ENCODE results near the gene ANKRD44. TPM values are rescaled to one million over a fixed set of nuclear protein-coding genes. Genes with fewer than 3 reads are reported as not detected.

Gene ANKRD44
- total RNA-seq, 1 donor from 2014 or later = 21.4 TPM

DNA sequence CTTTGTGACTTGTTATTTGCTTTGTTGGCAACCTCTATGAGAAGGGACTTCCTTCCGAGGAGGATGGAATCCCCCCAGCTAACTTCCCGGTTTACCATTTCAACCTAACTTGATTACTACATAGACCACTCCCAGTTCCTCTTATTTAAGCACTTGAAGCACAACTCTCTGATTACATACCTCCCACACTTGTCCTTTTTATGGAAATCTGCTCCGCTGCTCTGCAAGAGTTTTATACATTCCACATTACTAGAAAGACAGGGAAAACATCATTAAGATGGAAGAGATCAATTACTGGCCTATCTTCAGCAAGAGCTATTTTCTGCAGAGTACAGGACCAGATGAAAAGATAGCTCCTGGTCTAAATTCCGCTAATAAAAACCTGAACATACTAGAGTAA, 224.1 kb downstream of the ANKRD44 start:
- peaks cover 5% of the 10 kb centered on the region for H3K36me3 Mint-ChIP-seq (ENCODE audit: low read depth)
- no peak overlapping the region for H3K27ac Mint-ChIP-seq (ENCODE audit: unreplicated experiment)
- H3K27me3 Mint-ChIP-seq (ENCODE audit: low read depth) = no peaks in the 10 kb centered on the region
- no peak for DNase-seq (ENCODE audit: low spot score)
- H3K4me1 Mint-ChIP-seq (ENCODE audit: low read depth) = peaks cover 8% of the 10 kb centered on the region
- no peaks in the 10 kb centered on the region for H3K9me3 Mint-ChIP-seq (ENCODE audit: low read depth)
- H3K4me3 Mint-ChIP-seq (ENCODE audit: unreplicated experiment) = no peak overlapping the region
- TF ChIP-seq CTCF (IDR thresholded peaks at IDR 0.05) = no peak

DNA sequence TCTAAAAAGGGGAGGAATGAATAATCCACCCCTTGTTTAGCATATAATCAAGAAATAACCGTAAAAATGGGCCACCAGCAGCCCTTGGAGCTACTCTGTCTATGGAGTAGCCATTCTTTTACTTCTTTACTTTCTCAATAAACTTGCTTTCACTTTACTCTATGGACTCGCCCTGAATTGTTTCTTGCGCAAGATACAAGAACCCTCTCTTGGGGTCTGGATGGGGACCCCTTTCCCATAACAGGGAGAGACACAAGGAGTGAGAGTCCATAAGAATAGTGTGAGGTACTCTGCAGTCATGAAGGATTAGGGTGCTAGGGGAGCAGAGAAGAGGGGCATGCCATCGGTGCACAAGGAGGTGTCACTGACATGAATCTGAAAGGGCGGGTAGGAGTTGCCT, 224.9 kb downstream of the ANKRD44 start:
- no peak for DNase-seq (ENCODE audit: low spot score)
- H3K27me3 Mint-ChIP-seq (ENCODE audit: low read depth) = no peaks in the 10 kb centered on the region
- peaks cover 5% of the 10 kb centered on the region for H3K36me3 Mint-ChIP-seq (ENCODE audit: low read depth)
- H3K4me1 Mint-ChIP-seq (ENCODE audit: low read depth) = peaks cover 8% of the 10 kb centered on the region
- no peaks in the 10 kb centered on the region for H3K9me3 Mint-ChIP-seq (ENCODE audit: low read depth)
- H3K4me3 Mint-ChIP-seq (ENCODE audit: unreplicated experiment) = no peak overlapping the region
- TF ChIP-seq CTCF (IDR thresholded peaks at IDR 0.05) = no peak
- H3K27ac Mint-ChIP-seq (ENCODE audit: unreplicated experiment) = no peak overlapping the region

DNA sequence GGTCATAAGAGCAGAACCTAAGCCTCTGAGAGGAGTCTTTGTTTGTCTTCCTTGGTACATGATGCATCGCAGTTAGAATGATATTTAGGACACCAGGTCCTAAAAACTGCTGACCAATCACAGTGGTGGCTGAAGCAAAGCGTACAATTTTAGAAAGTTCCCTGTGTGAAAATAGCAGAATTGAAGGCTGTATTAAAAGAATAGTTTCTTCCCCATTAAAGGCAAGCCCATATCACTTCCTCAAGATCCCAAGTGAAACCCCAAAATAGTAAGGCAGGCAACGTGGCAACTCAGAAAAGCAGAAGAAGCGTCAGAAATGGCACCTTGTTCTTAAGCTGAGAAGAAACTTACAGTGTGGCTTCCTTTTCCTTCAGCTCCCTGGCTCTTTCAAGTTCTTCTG, 229.3 kb downstream of the ANKRD44 start:
- peaks cover 26% of the 10 kb centered on the region for H3K4me1 Mint-ChIP-seq (ENCODE audit: low read depth)
- H3K36me3 Mint-ChIP-seq (ENCODE audit: low read depth) = peaks cover 11% of the 10 kb centered on the region
- no peaks in the 10 kb centered on the region for H3K27me3 Mint-ChIP-seq (ENCODE audit: low read depth)
- H3K9me3 Mint-ChIP-seq (ENCODE audit: low read depth) = peaks cover 6% of the 10 kb centered on the region
- no peak overlapping the region for H3K27ac Mint-ChIP-seq (ENCODE audit: unreplicated experiment)
- no peak overlapping the region for H3K4me3 Mint-ChIP-seq (ENCODE audit: unreplicated experiment)
- DNase-seq (ENCODE audit: low spot score) = no peak
- TF ChIP-seq CTCF (IDR thresholded peaks at IDR 0.05) = no peak

GRCh38 chr2:197080578-197081216, 229.9 kb downstream of the ANKRD44 start:
- peaks cover 6% of the 10 kb centered on the region for H3K9me3 Mint-ChIP-seq (ENCODE audit: low read depth)
- no peak overlapping the region for H3K4me3 Mint-ChIP-seq (ENCODE audit: unreplicated experiment)
- peaks cover 26% of the 10 kb centered on the region for H3K4me1 Mint-ChIP-seq (ENCODE audit: low read depth)
- H3K27me3 Mint-ChIP-seq (ENCODE audit: low read depth) = no peaks in the 10 kb centered on the region
- no peak for DNase-seq (ENCODE audit: low spot score)
- H3K36me3 Mint-ChIP-seq (ENCODE audit: low read depth) = peaks cover 11% of the 10 kb centered on the region
- TF ChIP-seq CTCF (IDR thresholded peaks at IDR 0.05) = no peak
- no peak overlapping the region for H3K27ac Mint-ChIP-seq (ENCODE audit: unreplicated experiment)

DNA sequence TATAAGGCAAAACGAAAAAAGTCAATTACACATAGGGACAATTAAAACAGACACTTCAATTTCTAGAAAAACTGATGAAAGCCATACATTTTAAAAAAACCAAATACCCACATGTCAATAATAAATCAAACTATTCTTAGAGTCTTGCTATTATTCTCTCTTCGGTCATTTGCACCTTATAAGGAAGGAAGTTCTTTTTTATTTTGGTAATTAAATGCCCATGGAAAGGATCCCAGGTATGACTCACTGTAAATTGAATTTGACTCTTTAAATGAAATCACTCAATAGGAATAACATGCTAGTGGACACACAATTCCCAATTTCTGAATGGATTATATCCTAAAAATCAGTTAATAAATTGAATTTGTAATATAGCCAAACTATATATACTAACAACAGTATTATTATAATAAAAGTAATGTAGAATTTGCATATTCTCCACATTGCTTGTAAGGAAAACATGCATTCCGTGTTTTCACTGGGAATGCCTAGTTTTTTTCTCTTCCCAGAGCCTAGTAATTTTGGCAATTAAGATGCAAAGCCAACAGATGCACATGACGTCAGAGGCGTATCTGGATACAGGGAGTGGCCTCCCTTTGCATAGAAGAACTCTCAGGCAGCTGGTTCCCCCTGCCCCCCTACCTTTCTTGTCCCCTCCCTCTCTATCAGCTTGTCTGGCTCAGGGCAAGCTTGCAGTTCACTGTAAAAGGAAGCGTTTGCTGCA, 230.6 kb downstream of the ANKRD44 start:
- TF ChIP-seq CTCF (IDR thresholded peaks at IDR 0.05) = no peak
- H3K9me3 Mint-ChIP-seq (ENCODE audit: low read depth) = peaks cover 6% of the 10 kb centered on the region
- H3K4me3 Mint-ChIP-seq (ENCODE audit: unreplicated experiment) = no peak overlapping the region
- no peaks in the 10 kb centered on the region for H3K27me3 Mint-ChIP-seq (ENCODE audit: low read depth)
- DNase-seq (ENCODE audit: low spot score) = no peak
- H3K4me1 Mint-ChIP-seq (ENCODE audit: low read depth) = peaks cover 26% of the 10 kb centered on the region
- peaks cover 11% of the 10 kb centered on the region for H3K36me3 Mint-ChIP-seq (ENCODE audit: low read depth)
- H3K27ac Mint-ChIP-seq (ENCODE audit: unreplicated experiment) = no peak overlapping the region

All from chondrocyte (in vitro differentiated cells).